GM12874 (cell line): Measurements from ENCODE around the gene RPL37A.

ENCODE experiments used
- TF ChIP-seq, protein P1 (sequence below): IDR thresholded peaks from 2 replicates; pipeline ENCODE4 v1.5.1; 2011; ENCODE audit warnings: low read depth, mild to moderate bottlenecking, control low read depth, low read length, moderate library complexity; ENCODE audit not compliant: insufficient read depth

The RPL37A gene

DNA sequence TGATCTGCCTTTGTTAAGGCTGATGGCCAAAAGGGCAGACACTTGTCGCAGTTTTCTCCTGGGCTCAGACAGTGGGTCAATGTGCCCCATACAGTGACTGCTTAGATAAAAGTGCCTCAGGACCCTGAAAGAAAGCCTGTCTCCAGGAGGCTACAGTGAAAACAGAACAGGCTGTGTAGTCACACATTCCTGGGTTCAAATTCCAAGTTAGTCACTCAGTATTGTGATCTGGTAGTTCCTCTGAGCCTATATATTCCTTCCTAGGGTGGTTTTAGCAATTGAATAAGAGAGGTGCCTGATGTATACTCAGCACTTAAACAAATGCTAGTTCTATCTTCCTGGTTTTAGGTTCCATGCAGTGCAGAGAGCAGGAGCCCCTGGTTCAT lies 54.4 kb downstream of the RPL37A start:
- TF ChIP-seq, protein P1, sequence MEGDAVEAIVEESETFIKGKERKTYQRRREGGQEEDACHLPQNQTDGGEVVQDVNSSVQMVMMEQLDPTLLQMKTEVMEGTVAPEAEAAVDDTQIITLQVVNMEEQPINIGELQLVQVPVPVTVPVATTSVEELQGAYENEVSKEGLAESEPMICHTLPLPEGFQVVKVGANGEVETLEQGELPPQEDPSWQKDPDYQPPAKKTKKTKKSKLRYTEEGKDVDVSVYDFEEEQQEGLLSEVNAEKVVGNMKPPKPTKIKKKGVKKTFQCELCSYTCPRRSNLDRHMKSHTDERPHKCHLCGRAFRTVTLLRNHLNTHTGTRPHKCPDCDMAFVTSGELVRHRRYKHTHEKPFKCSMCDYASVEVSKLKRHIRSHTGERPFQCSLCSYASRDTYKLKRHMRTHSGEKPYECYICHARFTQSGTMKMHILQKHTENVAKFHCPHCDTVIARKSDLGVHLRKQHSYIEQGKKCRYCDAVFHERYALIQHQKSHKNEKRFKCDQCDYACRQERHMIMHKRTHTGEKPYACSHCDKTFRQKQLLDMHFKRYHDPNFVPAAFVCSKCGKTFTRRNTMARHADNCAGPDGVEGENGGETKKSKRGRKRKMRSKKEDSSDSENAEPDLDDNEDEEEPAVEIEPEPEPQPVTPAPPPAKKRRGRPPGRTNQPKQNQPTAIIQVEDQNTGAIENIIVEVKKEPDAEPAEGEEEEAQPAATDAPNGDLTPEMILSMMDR, result no peak
